Activated T-helper 1 cell treated with Interleukin-2 at 50 U/mL for 16 hours (primary cell): ENCODE measurements around the gene PIK3R2.
"Not testable (repeated sequence)": the region's sequence is repeated elsewhere in the genome, so short reads cannot be mapped to it uniquely, and the experiment has no call there.

Experiments used
- DNase-seq: peaks from one replicate; pipeline ENCODE4 v3.0.0-alpha.2; 2020; ENCODE audit warnings: low read depth

The PIK3R2 gene

GRCh38 chr19:18152817-18153555 lies at the start of gene PIK3R2:
PIK3R2 (plus strand) TSS chr19:18153163; CDS start chr19:18155880, 2,717 bp downstream.
- peak; percentile 98 for DNase-seq

GRCh38 chr19:18104793-18105131 lies 48.2 kb upstream of the PIK3R2 start:
- DNase-seq: no peak

DNA sequence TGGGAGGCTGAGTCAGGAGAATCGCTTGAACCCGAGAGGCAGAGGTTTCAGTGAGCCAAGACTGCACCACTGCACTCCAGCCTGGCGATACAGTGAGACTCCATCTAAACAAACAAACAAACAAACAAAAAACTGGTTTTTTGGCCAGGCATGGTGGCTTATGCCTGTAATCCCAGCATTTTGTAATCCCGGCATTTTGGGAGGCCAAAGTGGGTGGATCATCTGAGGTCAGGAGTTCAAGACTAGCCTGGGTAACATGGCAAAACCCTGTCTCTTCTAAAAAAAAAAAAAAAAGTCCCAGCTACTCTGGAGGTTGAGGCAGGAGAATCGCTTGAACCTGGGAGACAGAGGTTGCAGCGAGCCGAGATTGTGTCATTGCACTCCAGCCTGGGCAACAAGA lies 47.7 kb upstream of the PIK3R2 start:
- DNase-seq: not testable (repeated sequence)

DNA sequence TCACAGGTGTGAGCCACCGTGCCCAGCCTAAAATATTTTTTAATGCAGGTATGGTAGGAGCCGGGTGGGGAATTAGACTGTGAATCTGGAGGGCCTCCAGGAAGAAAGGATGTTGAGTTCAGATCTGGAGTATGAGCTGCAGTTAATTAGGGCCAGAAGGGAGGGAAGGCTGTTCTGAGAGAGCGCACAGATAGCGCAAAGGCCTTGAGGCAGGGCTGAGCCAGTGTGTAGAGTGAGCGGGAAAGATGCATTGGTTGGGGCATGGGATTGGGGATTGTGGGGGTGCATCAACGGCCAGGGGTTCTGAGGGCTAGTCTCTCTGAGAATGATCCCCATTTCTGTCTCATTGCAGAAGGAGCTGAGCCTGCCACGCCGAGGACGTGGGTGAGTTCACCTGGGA lies 45.7 kb upstream of the PIK3R2 start:
- no peak for DNase-seq

- no peak for DNase-seq
Observed at GRCh38 chr19:18108897-18109296, 44.1 kb upstream of the PIK3R2 start.

DNA sequence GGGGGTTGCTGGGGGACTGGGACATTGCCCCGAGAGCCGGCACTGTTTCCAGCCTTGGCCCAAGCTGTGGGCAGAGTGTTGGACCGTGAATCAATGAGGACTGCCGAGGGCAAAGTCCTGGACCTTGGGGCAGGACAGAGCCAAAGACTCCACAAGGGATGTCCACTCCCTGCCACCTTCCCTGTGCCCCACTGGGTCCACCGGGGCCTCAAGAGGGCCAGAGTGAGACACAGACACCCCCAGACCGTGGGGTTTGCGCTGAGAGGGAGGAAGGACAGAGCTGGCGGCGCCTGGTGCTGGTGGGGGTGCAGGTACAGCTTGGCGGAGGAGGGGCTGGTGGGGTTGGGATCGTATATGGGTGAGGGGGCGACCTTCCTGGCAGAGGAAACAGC lies 43.6 kb upstream of the PIK3R2 start:
- no peak for DNase-seq

GRCh38 chr19:18109733-18110608 lies 43.0 kb upstream of the PIK3R2 start:
- DNase-seq: no peak

DNA sequence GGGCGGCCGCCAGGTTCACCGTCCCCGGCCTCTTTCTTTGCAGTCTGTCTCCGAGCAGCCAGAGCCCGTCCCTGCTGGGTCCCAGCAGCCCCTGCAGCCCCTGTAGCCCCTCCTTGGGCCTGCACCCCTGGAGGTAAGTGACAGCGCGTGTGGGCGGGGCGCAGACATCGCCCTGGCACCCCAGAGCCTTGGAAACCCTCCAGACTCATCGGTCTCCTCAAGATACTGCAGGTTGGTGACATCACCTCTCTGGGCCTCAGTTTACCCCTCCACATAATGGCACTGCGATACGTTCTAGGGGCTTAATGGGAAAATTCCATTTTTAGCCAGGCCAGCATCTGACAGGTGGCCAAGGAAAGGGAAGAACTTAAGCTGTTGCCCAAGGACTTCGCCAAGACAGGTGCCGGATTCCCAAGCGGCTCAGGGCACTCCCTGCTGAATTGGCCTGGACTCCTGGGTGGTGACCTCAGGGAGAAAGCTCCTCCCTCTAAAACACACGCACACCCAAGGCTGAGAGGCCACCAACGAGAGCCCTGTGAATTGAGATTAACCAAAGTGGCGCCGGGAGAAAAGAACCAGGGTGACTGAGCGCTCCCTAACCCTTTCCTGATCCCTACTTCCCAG lies 42.2 kb upstream of the PIK3R2 start:
- DNase-seq: no peak

GRCh38 chr19:18112989-18113478 lies 39.9 kb upstream of the PIK3R2 start:
- peak; percentile 54 for DNase-seq

DNA sequence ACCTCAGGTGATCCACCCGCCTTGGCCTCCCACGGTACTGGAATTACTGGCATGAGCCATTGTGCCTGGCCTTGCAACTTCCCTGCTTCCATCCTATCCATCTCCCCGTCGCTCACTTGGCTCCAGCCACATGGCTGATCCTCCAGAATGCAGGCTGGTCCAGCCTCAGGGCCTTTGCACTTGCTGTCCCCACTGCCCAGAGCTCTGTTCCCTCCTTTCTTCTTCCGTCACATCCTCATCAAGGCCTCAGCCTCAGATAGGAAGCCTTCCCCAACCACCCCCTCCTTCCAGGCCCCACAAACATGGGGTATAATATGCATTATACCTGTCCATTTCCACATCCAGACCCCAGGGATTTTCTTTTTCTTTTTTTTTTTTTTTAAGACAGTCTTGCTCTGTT lies 39.1 kb upstream of the PIK3R2 start:
- no peak for DNase-seq

DNA sequence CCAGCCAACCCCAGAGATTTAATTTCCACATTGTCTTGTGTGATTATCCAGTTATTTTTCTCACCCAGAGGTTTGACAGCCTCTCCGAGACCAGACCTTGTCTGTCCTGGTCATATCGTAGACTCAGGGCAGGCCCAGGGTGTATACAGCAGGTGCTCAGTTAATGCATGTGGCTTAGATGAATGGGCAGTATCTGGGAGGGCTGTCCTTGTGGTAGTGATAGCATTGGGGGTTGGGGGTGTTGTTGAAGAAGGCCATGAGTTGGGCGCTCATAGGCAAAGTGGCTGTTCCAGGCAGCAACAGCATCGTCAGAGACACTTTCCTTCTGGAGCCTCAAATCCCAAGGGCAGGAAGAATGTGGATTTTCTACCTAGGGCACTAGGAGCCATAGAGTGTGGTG lies 38.5 kb upstream of the PIK3R2 start:
- no peak for DNase-seq

DNA sequence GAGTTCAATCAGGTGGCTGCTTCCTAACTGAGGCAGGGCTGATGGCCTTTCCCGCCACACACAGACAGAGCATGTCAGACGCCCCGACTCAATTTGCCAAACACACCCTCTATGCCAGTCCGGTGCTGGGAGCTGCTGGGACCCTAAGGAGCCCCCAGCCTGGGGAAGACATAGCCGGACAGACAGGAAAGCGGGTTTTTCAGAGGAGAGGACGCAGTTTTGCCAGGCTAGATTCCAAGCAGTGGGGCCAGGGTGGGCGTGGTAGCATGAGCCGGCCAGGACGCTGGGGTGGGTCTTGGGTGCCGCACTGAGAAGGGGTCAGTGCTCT lies 35.6 kb upstream of the PIK3R2 start:
- DNase-seq: no peak

DNA sequence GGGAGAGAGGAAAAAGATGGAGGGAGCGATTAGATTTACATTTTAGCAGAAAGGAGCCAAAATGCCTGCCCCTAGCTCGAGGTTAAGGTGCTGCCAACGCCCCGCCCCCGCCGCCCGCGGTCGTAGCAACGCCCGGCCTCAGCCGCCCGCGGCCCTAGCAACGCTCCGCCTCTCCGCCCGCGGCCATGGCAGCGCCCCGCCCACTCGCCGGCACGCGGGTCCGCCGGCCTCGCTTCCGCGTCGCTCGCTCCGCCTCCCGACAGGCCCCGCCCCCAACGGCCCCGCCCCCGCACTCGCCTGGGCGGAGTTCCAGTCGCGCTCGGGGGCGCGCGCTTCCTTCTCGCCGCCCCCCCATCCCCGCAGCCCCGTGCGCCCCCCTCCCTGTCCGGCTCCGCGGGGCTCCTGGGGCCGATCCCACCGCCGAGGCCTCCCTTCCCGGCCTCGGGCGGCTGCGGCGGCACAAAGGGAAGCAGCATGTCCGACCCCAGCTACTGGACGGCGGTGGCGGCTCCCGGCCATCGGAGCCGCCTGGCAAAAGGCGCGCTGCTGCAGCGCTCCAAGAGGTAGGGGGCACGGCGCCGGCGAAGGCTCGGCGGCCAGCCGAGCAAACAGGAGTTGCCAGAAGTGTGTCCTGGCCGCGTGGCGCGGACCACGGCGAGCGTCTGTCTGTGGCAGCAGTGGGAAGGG lies 35.1 kb upstream of the PIK3R2 start:
- peak; percentile 96 for DNase-seq

DNA sequence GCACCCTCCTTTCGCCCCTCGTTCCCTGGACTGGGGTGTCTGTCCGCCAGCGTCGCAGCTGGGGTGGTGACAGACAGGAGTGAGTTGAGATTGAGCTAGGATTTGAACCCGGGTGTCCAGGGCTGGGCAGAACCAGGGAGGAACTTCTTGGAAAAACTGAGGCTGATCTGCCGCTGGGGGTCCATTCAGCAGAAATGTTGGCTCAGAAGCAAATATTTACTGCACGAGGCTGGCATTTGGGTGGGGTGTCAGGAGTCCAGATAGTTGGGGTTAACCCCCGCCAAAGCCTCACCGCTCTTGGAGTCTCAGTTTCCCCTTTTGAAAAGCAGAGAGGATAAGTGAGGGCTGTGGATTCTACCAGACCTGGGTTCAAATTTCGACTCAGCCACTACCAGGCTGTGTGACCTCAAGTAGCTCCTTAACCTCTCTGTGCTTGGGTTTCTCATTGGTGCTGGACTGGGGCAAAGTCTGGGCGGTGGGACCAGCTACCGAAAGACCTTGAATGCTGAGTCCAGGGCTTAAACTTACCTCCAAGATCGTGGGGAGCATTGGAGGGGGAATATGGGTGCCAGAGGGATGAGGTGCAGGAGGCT lies 34.4 kb upstream of the PIK3R2 start:
- no peak for DNase-seq

DNA sequence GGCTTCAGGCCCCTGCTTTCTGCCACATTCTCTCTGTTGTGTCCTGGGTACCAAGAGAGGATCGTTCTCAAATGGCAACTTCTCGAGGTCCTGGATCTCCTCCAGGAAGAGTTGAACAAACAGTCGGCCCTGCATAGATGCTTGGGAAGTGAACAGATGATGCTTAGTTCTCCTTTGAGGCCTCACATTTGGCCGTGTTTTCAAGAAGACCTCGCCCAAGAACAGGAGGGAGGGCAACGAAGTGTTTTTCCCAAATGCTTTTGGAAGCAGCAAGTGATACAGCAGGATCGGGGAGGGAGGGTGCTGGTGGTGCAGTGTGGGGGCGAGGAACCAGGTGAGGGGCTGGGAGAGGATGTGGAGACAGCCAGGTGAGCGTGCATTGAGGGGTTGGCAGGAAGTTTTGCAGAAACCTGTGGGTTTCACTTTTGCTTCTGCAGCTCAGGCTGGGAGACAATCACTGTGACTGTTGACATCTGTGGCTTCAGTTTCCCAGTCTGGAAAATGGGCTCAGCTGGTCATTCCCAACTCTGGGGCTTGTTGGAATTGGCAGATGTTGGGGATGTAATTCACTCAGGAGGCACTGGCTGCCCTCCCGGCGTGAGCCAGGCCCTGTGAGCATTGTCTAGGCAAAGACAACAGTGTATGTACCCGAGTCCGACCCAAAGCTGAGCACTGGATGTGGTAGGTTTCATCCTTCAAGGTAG lies 33.8 kb upstream of the PIK3R2 start:
- DNase-seq: no peak

- peak; percentile 38 for DNase-seq
Observed at GRCh38 chr19:18119717-18120105, 33.3 kb upstream of the PIK3R2 start.

DNA sequence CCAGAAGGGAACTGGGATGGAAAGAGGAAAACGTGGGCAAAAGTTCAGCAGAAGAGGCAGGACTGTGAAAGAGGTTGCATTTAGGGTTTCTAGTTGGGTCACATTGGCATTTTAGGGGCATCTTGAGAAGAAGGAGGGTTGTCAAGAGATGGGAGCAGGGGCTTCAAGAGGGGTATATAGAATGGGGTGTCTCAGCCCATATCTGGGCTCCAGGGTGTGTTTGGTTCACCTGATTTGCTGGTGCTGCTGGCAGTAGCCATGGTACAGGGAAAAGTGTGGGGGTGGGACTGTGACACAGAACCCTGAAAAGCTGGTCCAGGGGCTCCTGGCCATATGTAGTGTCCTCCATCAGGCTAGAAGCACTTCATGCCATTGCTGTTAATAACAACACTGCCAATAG lies 32.8 kb upstream of the PIK3R2 start:
- no peak for DNase-seq

DNA sequence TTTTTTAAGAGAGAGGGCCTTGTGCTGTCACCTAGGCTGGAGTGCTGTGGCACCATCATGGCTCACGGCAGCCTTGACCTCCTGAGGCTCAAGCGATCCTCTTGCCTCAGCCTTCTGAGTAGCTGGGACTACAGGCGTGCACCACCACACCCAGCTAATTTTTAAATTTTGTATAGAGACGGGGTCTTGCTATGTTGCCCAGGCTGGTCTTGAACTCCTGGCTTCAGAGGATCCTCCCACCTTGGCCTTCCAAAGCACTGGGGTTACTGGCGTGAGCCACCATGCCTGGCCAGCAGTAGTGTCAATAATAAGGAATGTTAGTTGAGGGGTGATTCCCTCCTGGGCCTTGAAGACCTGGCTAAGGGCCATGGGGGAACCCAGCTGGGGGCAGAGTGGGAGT lies 31.8 kb upstream of the PIK3R2 start:
- no peak for DNase-seq

GRCh38 chr19:18122424-18122823 lies 30.5 kb upstream of the PIK3R2 start:
- no peak for DNase-seq

DNA sequence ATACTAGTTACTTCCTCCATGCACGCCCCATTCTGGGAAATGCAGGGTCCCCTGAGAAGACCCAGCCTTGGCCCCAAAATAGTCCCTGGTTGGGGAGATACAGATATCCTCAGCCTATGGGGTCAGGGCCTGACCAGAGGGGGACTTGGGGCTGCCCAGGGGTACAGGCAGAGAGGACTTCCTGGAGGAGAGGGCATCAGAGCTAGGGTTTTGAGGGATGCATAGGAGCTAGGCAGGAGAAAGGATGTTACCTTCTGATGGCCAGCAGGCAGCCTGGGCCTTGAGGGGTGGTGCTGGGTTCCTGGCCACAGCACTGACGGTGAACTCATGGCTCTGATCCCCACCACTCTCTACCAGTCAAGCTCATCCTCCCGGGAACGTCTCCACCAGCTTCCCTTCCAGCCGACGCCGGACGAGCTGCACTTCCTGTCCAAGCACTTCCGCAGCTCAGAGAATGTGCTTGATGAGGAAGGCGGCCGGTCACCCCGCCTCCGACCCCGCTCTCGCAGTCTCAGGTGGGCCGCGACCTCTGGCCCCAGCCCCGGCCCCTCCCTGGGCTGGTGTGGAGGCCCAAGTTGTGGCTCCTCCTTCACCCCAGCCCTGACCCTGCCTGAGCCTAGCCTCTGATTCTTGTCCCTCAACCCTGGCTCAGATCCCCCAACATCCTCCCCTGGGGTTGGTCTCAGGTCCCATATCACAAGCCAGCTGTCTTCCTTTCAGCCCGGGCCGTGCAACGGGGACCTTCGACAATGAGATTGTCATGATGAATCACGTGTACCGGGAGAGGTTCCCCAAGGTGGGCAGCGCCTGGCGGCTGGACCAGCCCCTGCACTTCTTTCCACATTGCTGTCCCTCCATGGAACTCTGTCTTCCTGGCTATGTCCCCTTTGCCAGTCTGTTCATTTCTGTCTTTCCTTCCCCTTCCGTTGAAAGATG lies 29.8 kb upstream of the PIK3R2 start:
- DNase-seq: no peak
